Measurements from ENCODE around the gene MAPK10.

DNA sequence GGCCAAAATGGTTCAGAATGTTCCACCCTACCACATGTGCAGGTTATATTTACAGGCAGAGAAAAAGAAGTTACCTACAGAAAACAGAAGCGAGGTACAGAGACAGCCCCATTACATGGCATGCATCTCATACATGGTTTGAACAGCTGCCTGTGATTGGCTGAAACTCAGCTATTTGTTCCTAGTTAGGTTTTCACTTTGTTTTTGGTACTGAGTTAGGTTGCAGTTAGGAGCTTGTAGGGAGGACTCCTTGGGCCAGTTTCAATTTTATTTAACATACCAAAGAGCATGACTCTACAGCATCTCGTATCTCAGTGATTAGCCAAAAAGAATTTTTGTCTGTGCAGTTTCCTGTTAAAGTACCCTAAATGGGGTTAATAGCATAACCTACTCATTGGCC is 392.0 kb downstream of the MAPK10 start:
- TF ChIP-seq CTCF (conservative IDR thresholded peaks at IDR 0.05; ENCODE audit: low read depth in 2 of 2) (no peak), CREB1 (CRISPR knock-in tag; IDR thresholded peaks at IDR 0.05; ENCODE audit: low read depth) (no peak)
- TF ChIP-seq, protein P1, sequence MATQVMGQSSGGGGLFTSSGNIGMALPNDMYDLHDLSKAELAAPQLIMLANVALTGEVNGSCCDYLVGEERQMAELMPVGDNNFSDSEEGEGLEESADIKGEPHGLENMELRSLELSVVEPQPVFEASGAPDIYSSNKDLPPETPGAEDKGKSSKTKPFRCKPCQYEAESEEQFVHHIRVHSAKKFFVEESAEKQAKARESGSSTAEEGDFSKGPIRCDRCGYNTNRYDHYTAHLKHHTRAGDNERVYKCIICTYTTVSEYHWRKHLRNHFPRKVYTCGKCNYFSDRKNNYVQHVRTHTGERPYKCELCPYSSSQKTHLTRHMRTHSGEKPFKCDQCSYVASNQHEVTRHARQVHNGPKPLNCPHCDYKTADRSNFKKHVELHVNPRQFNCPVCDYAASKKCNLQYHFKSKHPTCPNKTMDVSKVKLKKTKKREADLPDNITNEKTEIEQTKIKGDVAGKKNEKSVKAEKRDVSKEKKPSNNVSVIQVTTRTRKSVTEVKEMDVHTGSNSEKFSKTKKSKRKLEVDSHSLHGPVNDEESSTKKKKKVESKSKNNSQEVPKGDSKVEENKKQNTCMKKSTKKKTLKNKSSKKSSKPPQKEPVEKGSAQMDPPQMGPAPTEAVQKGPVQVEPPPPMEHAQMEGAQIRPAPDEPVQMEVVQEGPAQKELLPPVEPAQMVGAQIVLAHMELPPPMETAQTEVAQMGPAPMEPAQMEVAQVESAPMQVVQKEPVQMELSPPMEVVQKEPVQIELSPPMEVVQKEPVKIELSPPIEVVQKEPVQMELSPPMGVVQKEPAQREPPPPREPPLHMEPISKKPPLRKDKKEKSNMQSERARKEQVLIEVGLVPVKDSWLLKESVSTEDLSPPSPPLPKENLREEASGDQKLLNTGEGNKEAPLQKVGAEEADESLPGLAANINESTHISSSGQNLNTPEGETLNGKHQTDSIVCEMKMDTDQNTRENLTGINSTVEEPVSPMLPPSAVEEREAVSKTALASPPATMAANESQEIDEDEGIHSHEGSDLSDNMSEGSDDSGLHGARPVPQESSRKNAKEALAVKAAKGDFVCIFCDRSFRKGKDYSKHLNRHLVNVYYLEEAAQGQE (IDR thresholded peaks at IDR 0.05; ENCODE audit: unreplicated experiment) = no peak

Measured in GM23338 (cell line).